ENCODE measurements around the gene PER1. TPM values are rescaled to one million over a fixed set of nuclear protein-coding genes. Genes with fewer than 3 reads are reported as not detected.

The PER1 gene
- total and polyA plus RNA-seq, 2 of the 8 experiments (the other 6 are each of a cell fraction or from before 2014, with no cell fraction given) = 9.6 to 38.0 TPM

DNA sequence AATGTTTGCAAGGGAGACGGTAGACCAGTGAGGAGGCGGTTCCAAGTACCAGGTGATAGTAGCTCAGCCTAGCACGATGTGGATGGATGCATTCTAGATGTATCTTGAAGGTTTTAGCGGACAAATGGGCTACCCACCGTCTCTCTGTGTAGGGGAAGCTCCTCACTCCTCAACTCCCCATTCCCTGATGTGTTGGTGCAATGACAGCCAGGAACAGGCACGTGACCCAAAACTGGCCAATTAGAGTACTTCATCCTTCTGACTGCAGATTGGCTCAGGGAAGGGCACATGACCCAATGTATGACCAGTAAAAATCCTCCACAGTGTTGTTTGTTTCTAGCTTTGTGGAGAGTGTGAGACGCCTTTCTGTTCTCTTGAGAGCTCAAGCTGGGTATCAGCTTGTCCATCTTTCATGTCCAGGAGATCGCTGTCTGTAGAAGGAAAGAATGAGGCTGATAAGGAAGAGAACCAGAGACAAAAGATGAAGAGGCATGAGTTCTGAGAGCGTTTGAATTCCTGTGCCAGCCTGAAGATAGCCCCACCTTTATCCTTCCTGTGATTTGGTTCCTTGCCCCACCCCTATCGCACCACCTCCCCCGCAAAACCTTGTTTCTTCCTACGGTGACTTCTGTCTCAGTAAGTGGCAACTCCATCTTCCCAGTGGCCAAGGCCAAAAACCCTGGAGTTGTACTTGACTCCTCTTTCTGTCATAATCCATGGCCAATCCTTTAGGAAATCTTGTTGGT is 40.0 kb upstream of the PER1 start (continued):
- peak; percentile 75; the same call in 1 of the 2 replicates for TF ChIP-seq POLR2AphosphoS5 (IDR thresholded peaks at IDR 0.05; ENCODE audit: low read depth, low read length)
- no peak for TF ChIP-seq RXRA (IDR thresholded peaks at IDR 0.05; ENCODE audit: insufficient read depth, low read depth, low read length)
- no peak for TF ChIP-seq SIX5 (IDR thresholded peaks at IDR 0.05; ENCODE audit: low read depth, low read length)
- TF ChIP-seq JUN (IDR thresholded peaks at IDR 0.05; ENCODE audit: low read depth, low read length) = no peak
- TF ChIP-seq RBBP5 (IDR thresholded peaks at IDR 0.05; ENCODE audit: borderline replicate concordance, low read depth, low read length) = 0 out of 2 replicates have a peak, but pooled peaks have one; percentile 59
- peak; percentile 80 for TF ChIP-seq SP1 (IDR thresholded peaks at IDR 0.05; ENCODE audit: low read depth, low read length)
- TF ChIP-seq MAX (IDR thresholded peaks at IDR 0.05) = peak; percentile 77
- TF ChIP-seq CBX8 (IDR thresholded peaks at IDR 0.05; ENCODE audit: borderline replicate concordance, low read depth, low read length) = no peak
- peak; percentile 57; the same call in 1 of the 2 replicates for TF ChIP-seq EGR1 (IDR thresholded peaks at IDR 0.05; ENCODE audit: borderline replicate concordance, low read depth, low read length)
- TF ChIP-seq USF2 (IDR thresholded peaks at IDR 0.05; ENCODE audit: low read length) = peak; percentile 99
- peak; percentile 90 for TF ChIP-seq TAF1 (IDR thresholded peaks at IDR 0.05; ENCODE audit: low read depth, low read length)
- peak; percentile 97 for TF ChIP-seq ATF3 (IDR thresholded peaks at IDR 0.05; ENCODE audit: insufficient read depth, low read depth, low read length)
- TF ChIP-seq SIRT6 (IDR thresholded peaks at IDR 0.05; ENCODE audit: low read length) = no peak

All from H1 (cell line).